ENCODE results near the gene KLHL34.

Gene KLHL34, protein sequence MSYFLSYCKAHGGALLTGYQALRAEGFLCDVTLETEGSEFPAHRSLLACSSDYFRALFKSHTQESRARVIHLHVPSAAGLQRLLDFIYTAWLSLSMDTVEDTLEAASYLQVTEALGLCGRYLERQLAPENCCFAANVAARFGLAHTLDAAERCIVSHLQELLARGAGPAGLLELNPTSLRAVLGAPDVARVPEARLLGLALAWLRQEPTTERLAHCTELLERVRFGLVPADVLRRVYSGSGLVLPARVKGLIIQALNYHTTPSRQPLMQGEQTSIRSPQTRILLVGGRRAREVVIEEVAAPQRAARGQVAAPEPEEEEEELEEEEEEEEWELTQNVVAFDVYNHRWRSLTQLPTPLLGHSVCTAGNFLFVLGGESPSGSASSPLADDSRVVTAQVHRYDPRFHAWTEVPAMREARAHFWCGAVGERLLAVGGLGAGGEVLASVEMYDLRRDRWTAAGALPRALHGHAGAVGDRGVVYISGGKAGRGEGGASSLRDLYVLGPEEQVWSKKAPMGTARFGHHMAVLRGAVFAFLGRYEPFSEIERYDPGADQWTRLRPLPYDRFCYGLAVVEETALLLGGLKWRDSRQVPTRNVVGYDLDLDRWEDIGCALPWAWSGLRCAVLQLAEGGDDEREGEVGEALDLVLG

DNA sequence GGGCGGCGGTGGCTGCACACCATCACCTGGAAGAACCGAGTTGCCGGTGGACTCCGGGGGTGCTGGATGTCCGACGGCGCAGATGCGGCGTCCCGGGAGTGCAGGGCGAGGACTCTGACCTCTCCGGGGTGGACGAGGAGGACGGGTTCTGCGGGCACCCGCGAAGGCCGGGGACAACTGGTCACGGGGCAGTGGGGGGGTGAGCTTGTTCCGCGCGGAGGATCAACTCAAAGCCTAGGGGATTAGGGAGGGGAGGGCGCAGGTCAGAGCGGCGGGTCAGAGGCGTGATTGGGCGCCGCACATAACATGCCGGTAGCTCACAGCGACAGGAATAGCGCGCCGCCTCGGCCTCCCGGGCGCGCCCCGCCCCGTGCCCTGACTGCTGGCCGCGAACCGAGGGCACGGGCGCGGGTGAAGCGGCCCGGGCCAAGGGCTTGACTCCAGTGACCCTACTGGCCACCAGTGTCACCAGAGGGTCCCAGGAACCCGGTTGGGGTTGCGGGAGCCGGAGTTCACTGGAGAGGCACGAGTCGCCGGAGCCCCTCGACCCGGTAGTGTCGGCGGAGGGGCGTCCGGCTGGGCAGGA, at the start of gene KLHL34:
Gene KLHL34, minus strand, starts transcription at position 179 of the 586 bp plus-strand sequence. CDS start 542 bp downstream, outside the sequence.
- no peak within 1 kb of the TSS for H3K4me3 ChIP-seq (ENCODE audit: low read length, poor library complexity, severe bottlenecking)
- no peak within 1 kb of the TSS for H2AFZ ChIP-seq (ENCODE audit: low read length)
- H4K20me1 ChIP-seq (ENCODE audit: insufficient read depth, low read length, poor library complexity, severe bottlenecking): no peaks in the 10 kb centered on the region
- no peaks in the 10 kb centered on the region for H3K79me2 ChIP-seq (ENCODE audit: insufficient read depth, low read length)
- H3K4me1 ChIP-seq (ENCODE audit: insufficient read depth, low read length, poor library complexity, severe bottlenecking): no peaks in the 10 kb centered on the region
- TF ChIP-seq, protein P1, sequence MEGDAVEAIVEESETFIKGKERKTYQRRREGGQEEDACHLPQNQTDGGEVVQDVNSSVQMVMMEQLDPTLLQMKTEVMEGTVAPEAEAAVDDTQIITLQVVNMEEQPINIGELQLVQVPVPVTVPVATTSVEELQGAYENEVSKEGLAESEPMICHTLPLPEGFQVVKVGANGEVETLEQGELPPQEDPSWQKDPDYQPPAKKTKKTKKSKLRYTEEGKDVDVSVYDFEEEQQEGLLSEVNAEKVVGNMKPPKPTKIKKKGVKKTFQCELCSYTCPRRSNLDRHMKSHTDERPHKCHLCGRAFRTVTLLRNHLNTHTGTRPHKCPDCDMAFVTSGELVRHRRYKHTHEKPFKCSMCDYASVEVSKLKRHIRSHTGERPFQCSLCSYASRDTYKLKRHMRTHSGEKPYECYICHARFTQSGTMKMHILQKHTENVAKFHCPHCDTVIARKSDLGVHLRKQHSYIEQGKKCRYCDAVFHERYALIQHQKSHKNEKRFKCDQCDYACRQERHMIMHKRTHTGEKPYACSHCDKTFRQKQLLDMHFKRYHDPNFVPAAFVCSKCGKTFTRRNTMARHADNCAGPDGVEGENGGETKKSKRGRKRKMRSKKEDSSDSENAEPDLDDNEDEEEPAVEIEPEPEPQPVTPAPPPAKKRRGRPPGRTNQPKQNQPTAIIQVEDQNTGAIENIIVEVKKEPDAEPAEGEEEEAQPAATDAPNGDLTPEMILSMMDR (conservative IDR thresholded peaks at IDR 0.05; ENCODE audit: low read length): no peak
- TF ChIP-seq EZH2phosphoT487 (IDR thresholded peaks at IDR 0.05; ENCODE audit: borderline replicate concordance): no peak
- no peaks in the 10 kb centered on the region for H3K9me3 ChIP-seq (ENCODE audit: insufficient read depth, low read depth, low read length)
- H3K4me2 ChIP-seq (ENCODE audit: low read depth, low read length, poor library complexity, severe bottlenecking): no peak within 1 kb of the TSS
- H3K9me2 ChIP-seq (replicated peaks; ENCODE audit: low read depth, low read length): no peaks in the 10 kb centered on the region
- no peak within 1 kb of the TSS for H3K9ac ChIP-seq (ENCODE audit: low read depth, low read length, poor library complexity, severe bottlenecking)
- no peaks in the 10 kb centered on the region for H3F3A ChIP-seq (ENCODE audit: low read depth)
- H3K36me3 ChIP-seq (ENCODE audit: insufficient read depth, low read length): no peaks in the 10 kb centered on the region
- H3K27me3 ChIP-seq (ENCODE audit: insufficient read depth, low read length, poor library complexity, severe bottlenecking): no peaks in the 10 kb centered on the region

DNA sequence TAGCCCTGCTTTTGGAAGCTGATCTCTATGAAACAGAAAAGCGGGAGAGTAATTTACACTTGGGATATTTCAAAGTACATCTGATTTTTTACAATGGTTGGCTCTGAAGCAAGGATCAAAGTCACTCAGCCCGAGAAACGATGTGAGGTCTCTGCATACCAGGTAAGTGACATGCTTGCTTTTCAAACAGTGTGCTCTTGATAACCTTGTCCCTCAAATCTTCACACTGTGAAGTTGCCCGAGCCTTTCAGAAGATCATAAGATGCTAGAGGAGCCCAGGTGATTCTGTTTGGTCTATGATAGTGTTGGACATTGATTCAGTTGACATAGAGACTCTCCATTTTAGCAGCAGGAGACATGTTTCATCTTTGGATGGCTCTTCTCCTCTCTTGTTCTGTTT, 47.1 kb upstream of the KLHL34 start:
- H3K9me3 ChIP-seq (ENCODE audit: insufficient read depth, low read depth, low read length): no peaks in the 10 kb centered on the region
- H3K4me2 ChIP-seq (ENCODE audit: low read depth, low read length, poor library complexity, severe bottlenecking): no peak overlapping the region
- TF ChIP-seq, protein P1 (conservative IDR thresholded peaks at IDR 0.05; ENCODE audit: low read length): no peak
- TF ChIP-seq EZH2phosphoT487 (IDR thresholded peaks at IDR 0.05; ENCODE audit: borderline replicate concordance): no peak

DNA sequence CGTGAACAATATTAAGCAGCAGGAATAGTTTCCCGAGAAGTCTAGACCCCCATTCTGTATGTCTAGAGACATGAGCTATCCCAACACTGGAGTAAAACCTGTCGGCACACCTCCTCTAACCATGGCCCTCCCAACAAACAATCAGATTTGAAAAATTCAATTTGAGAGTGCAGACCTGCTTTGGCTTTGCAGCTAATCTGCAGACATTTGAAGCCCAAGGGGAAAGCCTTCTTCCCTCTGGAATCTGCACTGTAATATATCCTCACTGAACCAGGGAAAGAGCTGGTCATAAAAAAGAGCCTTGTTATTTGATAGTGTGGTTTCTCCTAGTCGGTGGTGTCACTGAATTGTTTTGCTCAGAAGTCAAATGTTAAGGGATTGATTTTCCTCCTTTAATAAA, 44.6 kb upstream of the KLHL34 start:
- Histone ChIP-seq H3K27me3 (ENCODE audit: insufficient read depth, low read length, poor library complexity, severe bottlenecking) (no peaks in the 10 kb centered on the region), H3K79me2 (ENCODE audit: insufficient read depth, low read length) (no peaks in the 10 kb centered on the region), H3K9ac (ENCODE audit: low read depth, low read length, poor library complexity, severe bottlenecking) (no peak overlapping the region), H3K9me3 (ENCODE audit: insufficient read depth, low read depth, low read length) (no peaks in the 10 kb centered on the region), H3F3A (ENCODE audit: low read depth) (no peaks in the 10 kb centered on the region), H3K36me3 (ENCODE audit: insufficient read depth, low read length) (no peaks in the 10 kb centered on the region), H2AFZ (ENCODE audit: low read length) (no peak overlapping the region), H3K9me2 (replicated peaks; ENCODE audit: low read depth, low read length) (no peaks in the 10 kb centered on the region), H4K20me1 (ENCODE audit: insufficient read depth, low read length, poor library complexity, severe bottlenecking) (no peaks in the 10 kb centered on the region), H3K4me3 (ENCODE audit: low read length, poor library complexity, severe bottlenecking) (no peak overlapping the region), H3K4me2 (ENCODE audit: low read depth, low read length, poor library complexity, severe bottlenecking) (no peak overlapping the region), H3K4me1 (ENCODE audit: insufficient read depth, low read length, poor library complexity, severe bottlenecking) (no peaks in the 10 kb centered on the region)
- no peak for TF ChIP-seq EZH2phosphoT487 (IDR thresholded peaks at IDR 0.05; ENCODE audit: borderline replicate concordance)
- TF ChIP-seq, protein P1 (conservative IDR thresholded peaks at IDR 0.05; ENCODE audit: low read length): no peak

More for the DNA sequence above, 47.1 kb upstream of the KLHL34 start:
- H2AFZ ChIP-seq (ENCODE audit: low read length): no peak overlapping the region
- no peaks in the 10 kb centered on the region for H3K27me3 ChIP-seq (ENCODE audit: insufficient read depth, low read length, poor library complexity, severe bottlenecking)
- H3K79me2 ChIP-seq (ENCODE audit: insufficient read depth, low read length): no peaks in the 10 kb centered on the region
- no peaks in the 10 kb centered on the region for H3K4me1 ChIP-seq (ENCODE audit: insufficient read depth, low read length, poor library complexity, severe bottlenecking)
- no peaks in the 10 kb centered on the region for H3K9me2 ChIP-seq (replicated peaks; ENCODE audit: low read depth, low read length)
- no peak overlapping the region for H3K9ac ChIP-seq (ENCODE audit: low read depth, low read length, poor library complexity, severe bottlenecking)
- H3K36me3 ChIP-seq (ENCODE audit: insufficient read depth, low read length): no peaks in the 10 kb centered on the region
- H4K20me1 ChIP-seq (ENCODE audit: insufficient read depth, low read length, poor library complexity, severe bottlenecking): no peaks in the 10 kb centered on the region
- no peaks in the 10 kb centered on the region for H3F3A ChIP-seq (ENCODE audit: low read depth)
- no peak overlapping the region for H3K4me3 ChIP-seq (ENCODE audit: low read length, poor library complexity, severe bottlenecking)
